Sigmoid colon (tissue), 4 donors: Measurements from ENCODE around the gene PPP6C.

Experiments used
- CTCF ChIP-seq, 4 experiments: fragments of 450-650 bp in 3 of 4; fragments of 200-600 bp in 1 of 4; IDR thresholded peaks; one replicate each; pipeline ENCODE4 v1.5.1; 2016 to 2019; ENCODE audit warnings: antibody characterized with exemption in 4 of 4, mild to moderate bottlenecking in 3 of 4, moderate library complexity in 2 of 4
- POLR2A ChIP-seq, 2 donors: fragments of 450-650 bp; IDR thresholded peaks; one replicate each; pipeline ENCODE4 v1.6.1; 2016; ENCODE audit warnings: antibody characterized with exemption in 2 of 2, mild to moderate bottlenecking in 2 of 2, moderate library complexity in 2 of 2
- POLR2AphosphoS5 ChIP-seq, 4 donors: sonication (generic); formaldehyde crosslinking; IDR thresholded peaks; one replicate each; pipeline ENCODE4 v1.6.1; 2017; ENCODE audit warnings: antibody characterized with exemption in 4 of 4

GRCh38 chr9:125106285-125106893 is 83.2 kb downstream of the PPP6C start:
- no peak for TF ChIP-seq POLR2AphosphoS5 (IDR thresholded peaks at IDR 0.05)
- no peak for TF ChIP-seq CTCF (IDR thresholded peaks at IDR 0.05)
- TF ChIP-seq POLR2A (IDR thresholded peaks at IDR 0.05), result no peak
